Nephron (organoid): ENCODE results near the gene ZNF474.
A peak's percentile ranks its signal among the peaks of the same experiment; 100 is the strongest.

Experiments used
- H3K27ac Mint-ChIP-seq, 3 experiments: 2 replicates each; pipeline ENCODE4 v1.8.0; 2020; ENCODE audit warnings: mixed read lengths in 3 of 3, mild to moderate bottlenecking in 2 of 3, moderate library complexity in 1 of 3
- H3K27me3 Mint-ChIP-seq: 2 replicates; pipeline ENCODE4 v1.8.0; 2021; ENCODE audit warnings: low read depth, mild to moderate bottlenecking, moderate library complexity, mixed read lengths
- H3K36me3 Mint-ChIP-seq: 2 replicates; pipeline ENCODE4 v1.8.0; 2020; ENCODE audit warnings: low read depth, mixed read lengths
- H3K4me1 Mint-ChIP-seq: 2 replicates; pipeline ENCODE4 v1.8.0; 2020; ENCODE audit warnings: mixed read lengths
- H3K4me3 Mint-ChIP-seq, 3 experiments: 2 replicates each; pipeline ENCODE4 v1.8.0; 2020; ENCODE audit warnings: mild to moderate bottlenecking in 3 of 3, mixed read lengths in 3 of 3, moderate library complexity in 2 of 3
- H3K9me3 Mint-ChIP-seq: 2 replicates; pipeline ENCODE4 v1.8.0; 2020; ENCODE audit warnings: mixed read lengths
- TF ChIP-seq, protein P1 (sequence below), 3 experiments: fragments of 200-600 bp; sonication (generic); IDR thresholded peaks; one replicate each; pipeline ENCODE4 v1.5.0; 2021; ENCODE audit warnings: antibody characterized with exemption in 3 of 3; ENCODE audit not compliant: unreplicated experiment in 3 of 3

Gene ZNF474

DNA sequence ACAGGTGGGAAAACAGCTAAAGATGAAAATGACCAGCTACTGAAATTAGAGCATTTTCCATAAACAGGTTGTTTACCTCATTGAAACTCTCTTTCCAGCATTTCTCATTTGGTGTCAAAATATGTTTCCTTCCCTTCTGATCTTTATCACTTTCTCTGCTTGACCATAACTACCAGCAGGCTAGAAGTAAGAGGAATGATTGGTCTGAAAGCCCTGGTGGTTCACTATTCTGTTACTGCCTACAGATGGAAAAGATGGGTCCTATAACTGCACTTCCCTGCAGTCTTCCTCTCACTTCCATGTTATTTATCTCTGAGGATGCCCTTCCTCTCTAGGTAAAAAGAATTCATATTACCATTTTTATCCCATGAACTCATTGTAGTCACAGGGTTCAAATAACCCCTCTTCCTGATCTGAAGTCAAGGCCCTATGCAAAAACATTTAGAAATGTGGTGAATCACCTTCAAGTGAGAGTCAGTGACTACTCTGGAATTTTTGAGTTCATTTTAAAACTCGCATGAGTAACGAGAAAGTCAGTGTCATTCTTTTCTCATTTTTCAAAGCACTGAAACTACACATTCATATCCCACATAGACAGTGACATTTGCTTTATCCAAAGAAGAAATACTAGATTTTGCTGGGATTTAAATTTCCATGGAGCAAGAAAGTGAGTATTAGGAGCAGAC, 51.7 kb downstream of the ZNF474 start:
- no peaks in the 10 kb centered on the region for H3K36me3 Mint-ChIP-seq
- peaks cover 5% of the 10 kb centered on the region for H3K9me3 Mint-ChIP-seq
- H3K4me3 Mint-ChIP-seq: no peak overlapping the region
- H3K27me3 Mint-ChIP-seq: no peaks in the 10 kb centered on the region
- TF ChIP-seq, protein P1, sequence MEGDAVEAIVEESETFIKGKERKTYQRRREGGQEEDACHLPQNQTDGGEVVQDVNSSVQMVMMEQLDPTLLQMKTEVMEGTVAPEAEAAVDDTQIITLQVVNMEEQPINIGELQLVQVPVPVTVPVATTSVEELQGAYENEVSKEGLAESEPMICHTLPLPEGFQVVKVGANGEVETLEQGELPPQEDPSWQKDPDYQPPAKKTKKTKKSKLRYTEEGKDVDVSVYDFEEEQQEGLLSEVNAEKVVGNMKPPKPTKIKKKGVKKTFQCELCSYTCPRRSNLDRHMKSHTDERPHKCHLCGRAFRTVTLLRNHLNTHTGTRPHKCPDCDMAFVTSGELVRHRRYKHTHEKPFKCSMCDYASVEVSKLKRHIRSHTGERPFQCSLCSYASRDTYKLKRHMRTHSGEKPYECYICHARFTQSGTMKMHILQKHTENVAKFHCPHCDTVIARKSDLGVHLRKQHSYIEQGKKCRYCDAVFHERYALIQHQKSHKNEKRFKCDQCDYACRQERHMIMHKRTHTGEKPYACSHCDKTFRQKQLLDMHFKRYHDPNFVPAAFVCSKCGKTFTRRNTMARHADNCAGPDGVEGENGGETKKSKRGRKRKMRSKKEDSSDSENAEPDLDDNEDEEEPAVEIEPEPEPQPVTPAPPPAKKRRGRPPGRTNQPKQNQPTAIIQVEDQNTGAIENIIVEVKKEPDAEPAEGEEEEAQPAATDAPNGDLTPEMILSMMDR (IDR thresholded peaks at IDR 0.05; ENCODE audit: unreplicated experiment in 3 of 3): no peak
- H3K27ac Mint-ChIP-seq: peak overlapping the region in 2 of 3 experiments; percentile 88 to 93
- H3K4me1 Mint-ChIP-seq: peaks cover 38% of the 10 kb centered on the region

DNA sequence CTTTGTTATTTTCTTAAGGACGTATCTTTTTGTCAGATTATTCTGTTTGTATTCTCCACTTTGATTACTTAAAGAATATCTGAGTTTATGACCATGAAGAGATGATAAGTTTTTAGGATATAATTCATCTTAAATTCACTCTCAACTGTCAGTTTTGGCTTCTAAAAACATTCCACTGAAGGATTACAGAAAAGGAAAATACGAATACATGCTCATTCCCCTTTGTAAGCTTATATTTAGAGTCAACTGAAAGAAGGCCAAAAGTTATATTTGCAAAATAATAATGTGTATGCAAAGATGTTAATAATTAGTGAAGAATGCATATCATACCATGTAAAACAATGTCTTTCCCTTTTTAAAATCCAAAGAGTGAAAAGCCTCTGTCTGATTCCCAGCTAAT, 52.5 kb downstream of the ZNF474 start:
- Mint-ChIP-seq H3K9me3 (peaks cover 5% of the 10 kb centered on the region), H3K4me1 (peaks cover 34% of the 10 kb centered on the region), H3K27ac (peak overlapping the region; percentile 48 to 93 (median 88)), H3K27me3 (no peaks in the 10 kb centered on the region), H3K36me3 (no peaks in the 10 kb centered on the region), H3K4me3 (no peak overlapping the region)
- TF ChIP-seq, protein P1 (IDR thresholded peaks at IDR 0.05; ENCODE audit: unreplicated experiment in 3 of 3): no peak

DNA sequence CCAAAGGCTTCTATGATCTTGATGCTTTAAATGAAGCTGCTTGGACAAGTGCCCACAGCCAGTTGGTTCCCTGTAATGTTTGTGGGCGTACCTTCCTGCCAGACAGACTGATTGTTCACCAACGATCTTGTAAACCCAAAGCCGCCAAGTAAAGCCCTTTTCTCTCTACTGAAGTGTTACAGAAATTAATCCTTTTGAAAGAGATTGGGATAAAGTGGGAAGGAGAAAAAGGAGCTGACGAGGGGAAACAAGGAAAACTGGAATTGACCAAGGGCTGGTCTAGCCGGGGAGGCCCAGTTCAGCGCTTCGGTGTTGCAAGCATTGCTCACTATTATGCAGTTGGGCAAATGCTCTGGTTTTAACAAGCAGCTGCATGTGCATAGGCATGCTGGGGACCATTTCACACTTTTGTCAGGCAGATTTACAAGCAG, 53.2 kb downstream of the ZNF474 start:
- peak overlapping the region; percentile 48 to 93 (median 88) for H3K27ac Mint-ChIP-seq
- peak overlapping the region in 1 of 3 experiments; percentile 26 for H3K4me3 Mint-ChIP-seq
- no peaks in the 10 kb centered on the region for H3K27me3 Mint-ChIP-seq
- H3K4me1 Mint-ChIP-seq: peaks cover 34% of the 10 kb centered on the region
- H3K36me3 Mint-ChIP-seq: no peaks in the 10 kb centered on the region
- H3K9me3 Mint-ChIP-seq: peaks cover 5% of the 10 kb centered on the region
- TF ChIP-seq, protein P1 (IDR thresholded peaks at IDR 0.05; ENCODE audit: unreplicated experiment in 3 of 3): no peak

DNA sequence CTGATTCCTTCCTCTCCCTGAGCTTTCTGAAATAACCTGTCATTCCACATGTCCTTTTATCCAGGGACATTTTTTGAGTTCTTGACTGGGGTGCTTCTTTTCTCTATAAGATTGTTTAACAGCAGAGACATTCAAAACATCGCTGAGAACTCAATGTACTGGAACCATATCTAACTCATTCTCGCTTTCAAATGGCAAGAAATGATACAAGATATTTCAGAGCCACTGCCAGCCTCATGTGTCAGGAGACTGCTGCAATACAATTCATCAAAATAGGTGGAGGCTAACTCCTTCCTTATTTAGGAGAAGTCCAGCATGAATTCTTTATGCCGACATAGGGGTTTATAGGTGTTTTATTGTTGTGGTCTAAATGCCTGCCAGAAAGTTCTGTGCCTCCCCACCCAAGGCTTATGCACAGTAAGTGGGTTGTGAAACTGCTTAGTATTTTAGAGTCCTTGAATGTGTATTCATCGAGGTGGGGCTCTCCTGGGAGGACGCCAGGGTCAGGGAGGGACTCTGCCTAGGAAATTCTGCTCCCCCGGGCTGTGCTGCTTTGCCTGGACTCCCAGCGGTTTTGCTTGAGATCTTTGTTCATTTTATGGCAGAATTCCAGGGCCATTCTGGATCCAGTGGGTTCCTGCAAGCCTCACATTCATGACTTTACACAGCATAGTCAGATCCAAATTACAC, 53.9 kb downstream of the ZNF474 start:
- TF ChIP-seq, protein P1 (IDR thresholded peaks at IDR 0.05; ENCODE audit: unreplicated experiment in 3 of 3): no peak
- H3K4me1 Mint-ChIP-seq: peaks cover 36% of the 10 kb centered on the region
- H3K9me3 Mint-ChIP-seq: peaks cover 5% of the 10 kb centered on the region
- H3K27ac Mint-ChIP-seq: peak overlapping the region; percentile 72 to 93 (median 83)
- no peaks in the 10 kb centered on the region for H3K36me3 Mint-ChIP-seq
- H3K27me3 Mint-ChIP-seq: no peaks in the 10 kb centered on the region
- no peak overlapping the region for H3K4me3 Mint-ChIP-seq

DNA sequence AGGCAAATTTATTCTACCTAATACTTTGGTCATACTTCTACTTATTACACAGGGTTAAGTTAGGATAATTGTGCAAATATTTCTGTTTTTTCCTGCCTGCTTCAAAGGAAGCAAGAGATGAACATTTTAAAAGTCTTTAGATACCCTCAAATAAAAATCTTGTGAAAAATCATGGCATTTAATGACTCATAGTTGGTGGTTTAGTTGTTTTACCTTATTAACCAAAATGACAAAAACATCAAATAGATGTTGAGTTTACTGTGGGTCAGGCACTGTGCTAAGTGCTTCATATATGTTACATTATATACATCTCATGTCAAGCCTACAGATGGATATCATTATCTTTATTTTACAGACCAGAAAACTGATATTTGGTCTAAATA, 54.4 kb downstream of the ZNF474 start:
- no peaks in the 10 kb centered on the region for H3K36me3 Mint-ChIP-seq
- peaks cover 5% of the 10 kb centered on the region for H3K9me3 Mint-ChIP-seq
- H3K4me3 Mint-ChIP-seq: no peak overlapping the region
- TF ChIP-seq, protein P1 (IDR thresholded peaks at IDR 0.05; ENCODE audit: unreplicated experiment in 3 of 3): no peak
- H3K27me3 Mint-ChIP-seq: no peaks in the 10 kb centered on the region
- H3K27ac Mint-ChIP-seq: peak overlapping the region; percentile 66 to 93 (median 83)
- peaks cover 39% of the 10 kb centered on the region for H3K4me1 Mint-ChIP-seq
